Heart right ventricle (tissue), 16 donors: ENCODE results near the gene HK3. TPM values are rescaled to one million over a fixed set of nuclear protein-coding genes. Genes with fewer than 3 reads are reported as not detected.

Experiments used
- ATAC-seq, 8 donors: fragments of 200-7000 bp; cut with Tn5 transposase; one replicate each; pipeline ENCODE4 v1.9.1; 2020; ENCODE audit warnings: mild to moderate bottlenecking in 8 of 8, moderate library complexity in 8 of 8, moderate number of reproducible peaks in 1 of 8
- DNase-seq, 2 donors: peaks; one replicate each; pipeline ENCODE4 v3.0.0-alpha.2; 2020
- H3K27ac ChIP-seq, 10 donors: fragments of 200-600 bp; sonication (generic) in 2 of 10; one replicate each; pipeline versions ENCODE4 v1.5.0 to v1.8.0; 2020 to 2022; ENCODE audit warnings: mild to moderate bottlenecking in 3 of 10
- H3K27me3 ChIP-seq, 7 donors: fragments of 200-600 bp; one replicate each; pipeline ENCODE4 v1.8.0; 2021 to 2022; ENCODE audit warnings: mild to moderate bottlenecking in 2 of 7
- H3K36me3 ChIP-seq, 9 donors: fragments of 200-600 bp; sonication (generic) in 1 of 9; one replicate each; pipeline versions ENCODE4 v1.5.0 to v1.8.0; 2020 to 2022; ENCODE audit warnings: mild to moderate bottlenecking in 2 of 9
- H3K4me1 ChIP-seq, 9 donors: fragments of 200-600 bp; sonication (generic) in 1 of 9; one replicate each; pipeline versions ENCODE4 v1.5.0 to v1.8.0; 2020 to 2022; ENCODE audit warnings: mild to moderate bottlenecking in 4 of 9
- H3K4me3 ChIP-seq, 10 donors: fragments of 200-600 bp; sonication (generic) in 2 of 10; one replicate each; pipeline versions ENCODE4 v1.5.0 to v1.8.0; 2020 to 2022; ENCODE audit warnings: mild to moderate bottlenecking in 7 of 10, moderate library complexity in 2 of 10
- H3K9me3 ChIP-seq, 11 donors: fragments of 200-600 bp in 10 of 11; sonication (generic) in 2 of 11; one replicate each; pipeline versions ENCODE4 v1.5.0 to v1.8.0; 2013 to 2022; ENCODE audit warnings: mild to moderate bottlenecking in 2 of 11, control low read depth in 1 of 11, moderate library complexity in 1 of 11
- WGBS, 2 donors: extraction: QIAGEN DNeasy Blood & Tissue Kit; methylation state at CpG; one replicate each; pipeline ENCODE4 v1.1.7; 2013; ENCODE audit warnings: inconsistent platforms in 1 of 2; 5-methylcytosine and 5-hydroxymethylcytosine counted together
- intact Hi-C, 10 donors: fragments of 100-400 bp; cut with DNase I; formaldehyde crosslinking; loops; one replicate each; pipeline versions ENCODE4 v1.11.1 to v1.14.2; 2022
- polyA plus RNA-seq, 2 donors: library from polyadenylated mRNA; stranded (reverse); fragments of 200-250 nt; gene quantifications; one replicate each; pipeline ENCODE4 v1.2.3, GENCODE V29; 2013
- total RNA-seq, 10 donors: library from RNA; stranded (reverse); fragmentation: NEBNext Ultra II Directional in 3 of 10; extraction: Animal tissue kit (Norgen Biotek cat#: 25700) in 3 of 10; gene quantifications; one replicate each; pipeline versions ENCODE4 v1.2.1 to v1.2.4, GENCODE V29; 2021 to 2023
- TF ChIP-seq, protein P1 (sequence below), 9 donors: fragments of 200-600 bp; sonication (generic) in 2 of 9; IDR thresholded peaks; one replicate each; pipeline versions ENCODE4 v1.5.0 to v1.8.0; 2021 to 2022; ENCODE audit warnings: antibody characterized with exemption in 9 of 9, mild to moderate bottlenecking in 5 of 9, moderate library complexity in 1 of 9
- donor health status: Arrhythmogenic right ventricular cardiomyopathy.
- donor health status: ischemic (EF 13 %, LVEDD 7.1; RV severe dilation, severe dysfunction).
- donor health status: healthy with polysubstance abuse.
- donor health status: DM: no; HTN: yes; CAD: no.
- donor health status: DM: no; HTN: no; CAD: no.
- donor health status: ischemic (EF 25% LVEDD 6.9; RV normal size, moderate dysfunction).
- donor health status: ischemic (EF 25% LVEDD 5.7; RV mildly dilated, moderate dysfunction).
- donor health status: healthy.
- donor health status: DM: yes; HTN: yes; CAD: no.
- donor health status: Ischemic cardiomyopathy.
- donor health status: ischemic (EF 35%, LVEDD 5.7; RV mildly dilated, moderate dysfunction).
- donor health status: nonischemic (EF 11% LVEDD 7.7; RV severe dilation, severe dysfunction).
- donor health status: DM: yes; HTN: yes; CAD: no.
- donor health status: PGD.
- donor health status: ischemic (EF 29% LVEDD 5.4; RV normal size, mild dysfunction).
- donor health status: nonischemic (EF 23%, LVEDD 6.1; RV moderate dilation, normal function).

HK3 gene
- total and polyA plus RNA-seq, 12 donors, result 0.68 to 18.7 (median 4.2) TPM

DNA sequence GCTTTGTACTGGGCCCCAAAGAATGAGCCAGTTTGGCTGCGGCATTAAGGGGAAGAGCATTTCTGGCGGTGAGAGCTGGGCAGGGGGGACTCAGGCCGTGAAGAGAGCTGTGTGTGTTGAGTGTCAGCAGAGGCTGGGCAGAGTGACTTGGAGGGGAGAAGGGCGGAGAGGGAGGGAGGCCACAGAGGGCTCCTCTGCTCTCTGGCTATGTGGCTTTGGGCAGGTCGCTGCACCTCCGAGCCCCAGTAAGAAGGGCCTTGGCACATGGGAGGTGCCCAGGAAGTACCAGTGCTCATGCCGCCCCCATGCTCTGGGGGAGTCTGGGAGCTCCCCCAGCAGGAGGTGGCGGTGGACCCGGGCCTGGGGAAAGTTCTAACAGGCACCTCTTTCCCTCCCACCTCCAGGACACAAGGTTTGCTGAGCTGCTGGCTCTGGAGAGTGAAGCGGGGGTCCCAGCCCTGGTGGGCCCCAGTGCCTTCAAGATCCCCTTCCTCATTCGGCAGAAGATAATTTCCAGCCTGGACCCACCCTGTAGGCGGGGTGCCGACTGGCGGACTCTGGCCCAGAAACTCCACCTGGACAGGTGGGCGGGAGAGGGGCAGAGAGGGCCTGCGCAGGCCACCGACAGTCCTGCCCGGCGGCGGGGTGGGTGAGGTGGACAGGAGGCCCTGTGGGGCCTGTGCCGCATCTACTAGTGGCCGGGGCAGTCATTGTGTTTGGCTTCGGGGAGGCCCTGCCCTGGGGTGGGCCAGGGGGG is 20.1 kb downstream of the HK3 start:
- ATAC-seq (no peak), DNase-seq (no peak)
- Histone ChIP-seq H3K36me3 (peaks cover 0 to 41% (median 0%) of the 10 kb centered on the region in 9 donors), H3K27ac (no peak overlapping the region), H3K9me3 (no peaks in the 10 kb centered on the region), H3K4me3 (no peak overlapping the region), H3K4me1 (peaks cover 0 to 7% (median 0%) of the 10 kb centered on the region in 9 donors), H3K27me3 (peaks cover 0 to 53% (median 40%) of the 10 kb centered on the region in 7 donors)
- WGBS, 2 donors, result 80 to 82% methylated on average over 23 of the region's 23 CpGs
- intact Hi-C loops, result no loop called here
- TF ChIP-seq, protein P1, sequence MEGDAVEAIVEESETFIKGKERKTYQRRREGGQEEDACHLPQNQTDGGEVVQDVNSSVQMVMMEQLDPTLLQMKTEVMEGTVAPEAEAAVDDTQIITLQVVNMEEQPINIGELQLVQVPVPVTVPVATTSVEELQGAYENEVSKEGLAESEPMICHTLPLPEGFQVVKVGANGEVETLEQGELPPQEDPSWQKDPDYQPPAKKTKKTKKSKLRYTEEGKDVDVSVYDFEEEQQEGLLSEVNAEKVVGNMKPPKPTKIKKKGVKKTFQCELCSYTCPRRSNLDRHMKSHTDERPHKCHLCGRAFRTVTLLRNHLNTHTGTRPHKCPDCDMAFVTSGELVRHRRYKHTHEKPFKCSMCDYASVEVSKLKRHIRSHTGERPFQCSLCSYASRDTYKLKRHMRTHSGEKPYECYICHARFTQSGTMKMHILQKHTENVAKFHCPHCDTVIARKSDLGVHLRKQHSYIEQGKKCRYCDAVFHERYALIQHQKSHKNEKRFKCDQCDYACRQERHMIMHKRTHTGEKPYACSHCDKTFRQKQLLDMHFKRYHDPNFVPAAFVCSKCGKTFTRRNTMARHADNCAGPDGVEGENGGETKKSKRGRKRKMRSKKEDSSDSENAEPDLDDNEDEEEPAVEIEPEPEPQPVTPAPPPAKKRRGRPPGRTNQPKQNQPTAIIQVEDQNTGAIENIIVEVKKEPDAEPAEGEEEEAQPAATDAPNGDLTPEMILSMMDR (IDR thresholded peaks at IDR 0.05), result no peak

DNA sequence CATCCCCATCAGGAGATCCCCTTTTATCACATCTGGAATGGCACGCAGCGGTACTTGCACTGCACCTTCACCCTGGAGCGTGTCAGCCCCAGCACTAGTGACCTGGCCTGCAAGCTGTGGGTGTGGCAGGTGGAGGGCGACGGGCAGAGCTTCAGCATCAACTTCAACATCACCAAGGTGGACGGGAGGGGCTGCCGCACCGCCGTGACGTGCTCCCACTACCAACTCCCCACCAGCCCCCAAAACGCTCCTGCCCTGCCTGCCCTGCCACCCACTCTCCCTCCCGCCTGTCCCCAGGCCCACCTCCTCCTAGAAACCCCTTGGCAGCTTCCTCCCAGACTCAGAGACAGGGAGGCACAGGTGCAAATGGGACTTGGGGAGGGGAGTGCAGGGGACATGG is 20.7 kb downstream of the HK3 start:
- Histone ChIP-seq H3K4me3 (no peak overlapping the region), H3K4me1 (peaks cover 0 to 7% (median 0%) of the 10 kb centered on the region in 9 donors), H3K9me3 (no peaks in the 10 kb centered on the region), H3K27me3 (peaks cover 0 to 57% (median 40%) of the 10 kb centered on the region in 7 donors), H3K36me3 (peaks cover 0 to 34% (median 0%) of the 10 kb centered on the region in 9 donors), H3K27ac (no peak overlapping the region)
- TF ChIP-seq, protein P1 (IDR thresholded peaks at IDR 0.05), result no peak
- ATAC-seq (no peak), DNase-seq (no peak)
- WGBS, 2 donors, result 81 to 90% methylated on average over 12 of the region's 12 CpGs
- intact Hi-C loops, result no loop called here

DNA sequence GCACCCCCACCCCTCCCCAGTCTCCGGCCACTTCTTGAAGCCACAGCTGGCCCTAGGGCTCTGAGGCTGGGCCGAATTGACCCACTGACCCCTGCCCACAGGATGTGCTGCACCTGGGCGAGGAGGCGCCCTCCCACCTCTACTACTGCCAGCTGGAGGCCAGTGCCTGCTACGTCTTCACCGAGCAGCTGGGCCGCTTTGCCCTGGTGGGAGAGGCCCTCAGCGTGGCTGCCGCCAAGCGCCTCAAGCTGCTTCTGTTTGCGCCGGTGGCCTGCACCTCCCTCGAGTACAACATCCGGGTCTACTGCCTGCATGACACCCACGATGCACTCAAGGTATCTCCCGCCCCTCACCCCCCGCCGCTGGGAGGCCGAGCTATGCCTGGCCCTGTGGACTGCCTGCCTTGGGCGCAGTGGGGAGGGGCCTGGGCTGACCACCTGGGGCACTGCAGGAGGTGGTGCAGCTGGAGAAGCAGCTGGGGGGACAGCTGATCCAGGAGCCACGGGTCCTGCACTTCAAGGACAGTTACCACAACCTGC is 21.3 kb downstream of the HK3 start:
- no peak for ATAC-seq
- intact Hi-C loops, result no loop called here
- Histone ChIP-seq H3K36me3 (peaks cover 0 to 29% (median 0%) of the 10 kb centered on the region in 9 donors), H3K27me3 (peaks cover 0 to 57% (median 40%) of the 10 kb centered on the region in 7 donors), H3K9me3 (no peaks in the 10 kb centered on the region), H3K4me1 (peaks cover 0 to 7% (median 0%) of the 10 kb centered on the region in 9 donors), H3K27ac (no peak overlapping the region), H3K4me3 (no peak overlapping the region)
- TF ChIP-seq, protein P1 (IDR thresholded peaks at IDR 0.05), result no peak
- DNase-seq, result no peak
- 59 to 75% methylated on average over 21 of the region's 21 CpGs for WGBS, 2 donors

DNA sequence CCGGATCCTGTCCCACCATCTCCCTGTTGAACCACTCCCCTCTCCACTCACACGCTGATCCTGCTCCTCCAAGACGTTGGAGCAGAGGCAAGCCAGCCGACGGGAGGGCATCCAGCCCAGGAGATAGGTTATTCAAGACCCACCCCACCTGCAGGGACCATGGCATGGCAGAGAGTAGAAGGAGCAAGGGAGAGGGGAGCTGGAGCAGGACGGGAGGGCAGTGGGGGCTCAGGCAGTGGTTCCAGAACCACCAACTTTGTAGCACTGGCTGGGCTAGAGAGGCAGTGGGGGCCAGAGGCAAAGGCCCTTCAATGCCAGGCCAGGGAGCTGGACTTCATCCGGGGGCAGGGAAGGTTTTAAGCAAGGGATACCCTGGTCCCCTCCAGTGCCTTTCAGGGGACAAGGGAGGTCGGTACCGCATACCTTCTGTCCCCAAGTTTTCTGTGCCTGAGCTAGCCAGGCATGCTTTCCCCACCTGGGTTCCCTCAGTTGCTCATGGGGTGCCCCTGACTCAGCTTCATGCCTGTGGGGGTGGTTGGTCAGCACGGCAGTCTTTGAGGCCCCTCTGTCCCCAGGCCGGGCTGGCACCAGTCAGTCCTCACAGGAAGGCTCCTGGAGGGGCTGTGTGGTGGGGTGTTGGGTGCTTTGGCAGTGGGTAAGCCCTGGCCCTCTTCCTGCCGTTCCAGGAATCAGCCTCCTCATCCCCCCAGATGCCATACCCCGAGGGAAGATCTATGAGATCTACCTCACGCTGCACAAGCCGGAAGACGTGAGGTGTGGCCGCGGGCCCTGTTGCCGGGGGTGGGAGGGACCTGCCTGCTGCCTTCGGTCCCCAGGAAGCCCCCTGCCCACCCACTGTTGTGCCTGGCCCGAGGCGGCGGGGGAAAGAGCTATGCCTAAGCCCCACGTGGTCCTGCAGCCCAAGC is 22.4 kb downstream of the HK3 start:
- WGBS, 2 donors, result 70 to 71% methylated on average over 24 of the region's 24 CpGs
- peaks cover 0 to 7% (median 0%) of the 10 kb centered on the region in 9 donors for H3K4me1 ChIP-seq
- H3K27ac ChIP-seq, result no peak overlapping the region
- peaks cover 0 to 19% (median 0%) of the 10 kb centered on the region in 9 donors for H3K36me3 ChIP-seq
- no peak for DNase-seq
- no peaks in the 10 kb centered on the region for H3K9me3 ChIP-seq
- intact Hi-C loops, result no loop called here
- TF ChIP-seq, protein P1 (IDR thresholded peaks at IDR 0.05), result no peak
- peaks cover 0 to 57% (median 40%) of the 10 kb centered on the region in 7 donors for H3K27me3 ChIP-seq
- no peak for ATAC-seq
- H3K4me3 ChIP-seq, result no peak overlapping the region
